GM19328 (cell line): Measurements from ENCODE around the gene YY1.
A peak's percentile ranks its signal among the peaks of the same experiment; 100 is the strongest.
"Not testable (repeated sequence)": the region's sequence is repeated elsewhere in the genome, so short reads cannot be mapped to it uniquely, and the experiment has no call there.

Experiments used
- ATAC-seq: cut with Tn5 transposase; IDR thresholded peaks from one replicate; pipeline ENCODE4 v1.9.1; 2021; ENCODE audit warnings: mild to moderate bottlenecking, moderate library complexity; ENCODE audit not compliant: unreplicated experiment

The YY1 gene

DNA sequence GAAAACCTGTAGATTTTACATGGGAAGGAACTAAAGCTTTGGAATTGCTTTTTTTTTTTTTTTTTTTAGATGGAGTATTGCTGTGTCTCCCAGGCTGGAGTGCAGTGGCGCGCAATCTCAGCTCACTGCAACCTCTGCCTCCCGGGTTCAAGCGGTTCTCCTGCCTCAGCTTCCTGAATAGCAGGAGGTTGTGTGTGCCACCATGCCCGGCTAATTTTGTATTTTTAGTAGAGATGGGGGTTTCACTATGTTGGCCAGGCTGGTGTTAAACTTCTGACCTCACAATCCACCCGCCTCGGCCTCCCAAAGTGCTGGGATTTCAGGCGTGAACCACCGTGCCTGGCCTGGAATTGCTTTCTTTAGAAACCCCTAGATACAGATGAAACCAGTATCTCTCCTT, 44.5 kb downstream of the YY1 start:
- not testable (repeated sequence) for ATAC-seq

DNA sequence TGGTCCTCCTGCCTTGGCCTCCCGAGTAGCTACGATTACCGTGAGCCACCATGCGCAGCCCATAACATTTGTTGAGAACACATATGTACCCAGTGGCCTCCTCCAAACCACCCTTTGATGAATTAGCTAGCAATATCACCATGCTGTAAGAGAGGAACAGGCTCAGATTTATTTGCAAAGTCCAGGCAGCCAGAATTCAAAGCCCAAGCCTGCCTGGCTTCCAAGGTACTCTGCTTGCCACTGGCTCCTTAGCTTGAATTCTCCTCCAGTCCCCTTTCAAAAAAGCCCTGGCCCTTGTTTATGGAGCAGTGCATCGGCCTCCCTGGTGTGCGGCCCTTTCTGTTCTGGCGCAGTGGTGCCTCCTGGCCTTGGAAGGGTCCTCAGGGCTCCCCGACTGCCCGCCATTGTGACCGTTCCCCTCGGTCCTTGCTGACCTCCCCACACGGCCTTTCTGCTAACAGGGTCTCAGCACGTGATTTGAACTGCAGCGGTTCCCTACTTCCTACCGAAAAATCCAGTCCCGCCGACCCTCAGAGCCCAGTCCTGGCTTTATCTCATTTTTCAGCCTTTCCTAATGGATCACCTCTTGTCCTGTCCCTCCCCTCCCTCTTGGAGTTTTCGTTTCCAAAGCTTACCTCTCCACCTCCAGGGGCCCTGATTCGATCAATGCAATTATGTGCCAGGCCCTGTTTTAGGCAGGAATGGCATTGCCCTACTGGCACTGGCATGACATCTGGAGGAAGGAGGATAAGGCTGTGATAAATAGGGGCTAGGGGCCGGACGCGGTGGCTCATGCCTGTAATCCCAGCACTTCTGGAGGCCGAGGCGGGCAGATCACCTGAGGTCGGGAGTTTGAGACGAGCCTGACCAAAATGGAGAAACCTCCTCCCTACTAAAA, 45.3 kb downstream of the YY1 start:
- no peak for ATAC-seq

DNA sequence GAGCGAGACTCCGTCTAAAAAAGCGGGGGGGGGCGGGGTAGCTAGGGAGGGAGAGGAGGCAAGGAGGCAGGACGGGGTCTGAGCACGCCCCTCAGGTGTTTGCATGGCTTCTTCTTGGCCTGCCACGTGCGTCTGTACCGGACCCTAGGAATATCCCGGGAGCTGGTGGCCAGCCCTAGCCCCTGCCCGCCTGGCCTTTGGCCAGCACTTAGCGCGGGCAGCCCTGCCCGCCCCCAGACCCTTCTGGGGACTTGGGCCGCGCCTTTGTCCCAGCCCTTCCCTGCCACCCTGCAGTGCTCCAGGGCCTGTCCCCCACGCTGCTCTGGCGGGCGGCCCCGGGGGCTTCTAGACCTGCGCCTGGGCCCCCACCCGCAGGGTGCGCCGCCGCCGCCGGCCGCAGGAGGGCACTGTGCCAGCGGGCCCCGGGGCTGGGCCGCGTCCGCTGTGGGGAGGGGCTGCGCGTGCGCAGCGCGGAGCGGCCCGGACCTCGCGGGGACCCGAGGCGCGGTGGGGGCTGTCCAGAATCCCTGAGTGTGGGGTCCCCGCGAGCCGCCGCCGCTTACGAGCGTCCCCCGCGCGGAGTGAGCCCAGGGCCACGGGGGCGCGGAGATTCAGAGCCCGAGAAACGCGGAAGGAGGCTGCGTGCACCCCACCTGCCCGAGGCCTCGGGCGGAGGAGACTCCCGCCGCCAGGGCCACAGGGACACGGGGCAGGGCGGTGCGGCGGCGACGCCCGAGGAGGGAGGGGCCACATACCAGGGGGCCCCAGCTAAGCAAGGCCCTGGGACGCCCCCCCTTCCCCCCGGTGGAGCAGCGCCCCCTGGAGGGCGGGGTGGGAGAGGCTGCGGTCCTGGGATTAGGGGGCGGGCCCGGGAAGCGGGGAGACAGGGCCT, 46.3 kb downstream of the YY1 start:
- ATAC-seq: peak; percentile 81

DNA sequence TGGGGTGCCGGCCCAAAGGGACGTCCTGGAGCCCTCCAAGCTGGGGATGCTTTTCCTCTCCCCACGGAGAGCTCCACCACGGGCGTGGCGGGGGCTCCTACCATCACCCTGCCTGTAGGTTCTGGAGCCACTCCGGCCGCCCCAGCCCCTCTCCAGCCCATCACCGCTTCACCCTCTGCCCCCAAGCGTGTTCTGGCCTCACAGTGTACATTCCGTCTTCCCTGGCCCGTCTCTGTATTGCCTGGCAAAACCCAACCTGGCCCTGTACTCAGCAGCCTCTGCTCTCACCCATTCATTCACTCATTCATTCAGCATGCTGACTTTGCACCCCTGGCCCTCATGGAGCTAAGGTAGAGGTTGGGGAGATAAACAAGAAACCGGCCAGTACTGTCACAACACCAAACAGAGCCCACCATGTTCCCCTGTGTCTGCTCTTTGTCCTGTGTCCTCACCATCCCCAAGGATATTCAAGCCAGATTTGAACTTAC, 47.0 kb downstream of the YY1 start:
- ATAC-seq: no peak

DNA sequence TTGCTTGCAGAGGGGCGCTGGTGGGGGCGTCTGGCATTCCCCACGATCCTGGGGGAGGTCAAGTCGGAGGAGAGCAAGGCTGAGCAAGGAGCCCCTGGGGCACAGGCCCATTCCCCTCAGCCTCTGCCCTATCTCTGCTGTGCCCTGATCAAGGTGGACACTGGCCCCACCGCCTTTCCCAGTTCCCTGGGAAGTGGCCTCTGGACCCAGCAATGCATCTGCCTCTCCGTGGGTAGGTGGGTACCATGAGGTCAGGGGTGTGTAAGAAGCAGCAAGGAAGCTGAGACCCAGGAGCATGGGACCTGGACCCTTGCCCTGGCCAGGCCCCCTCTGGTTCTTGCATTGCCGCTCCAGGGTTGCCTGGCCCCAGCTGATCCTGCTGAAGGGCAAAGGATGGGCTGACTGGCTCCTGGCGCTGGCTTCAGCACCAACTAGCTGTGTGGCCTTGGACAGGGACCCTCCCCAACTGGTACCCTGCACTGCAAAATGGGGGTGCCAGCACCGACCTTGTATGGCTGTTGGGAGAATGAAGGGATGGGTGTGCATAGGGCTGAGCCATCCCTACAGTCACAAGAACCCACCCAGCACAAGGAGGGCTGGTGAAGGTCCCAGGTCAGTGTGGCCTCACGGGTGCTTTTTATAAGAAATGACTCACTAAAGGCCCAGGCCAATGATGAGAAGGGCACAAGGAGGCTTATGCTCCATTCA, 47.7 kb downstream of the YY1 start:
- no peak for ATAC-seq

DNA sequence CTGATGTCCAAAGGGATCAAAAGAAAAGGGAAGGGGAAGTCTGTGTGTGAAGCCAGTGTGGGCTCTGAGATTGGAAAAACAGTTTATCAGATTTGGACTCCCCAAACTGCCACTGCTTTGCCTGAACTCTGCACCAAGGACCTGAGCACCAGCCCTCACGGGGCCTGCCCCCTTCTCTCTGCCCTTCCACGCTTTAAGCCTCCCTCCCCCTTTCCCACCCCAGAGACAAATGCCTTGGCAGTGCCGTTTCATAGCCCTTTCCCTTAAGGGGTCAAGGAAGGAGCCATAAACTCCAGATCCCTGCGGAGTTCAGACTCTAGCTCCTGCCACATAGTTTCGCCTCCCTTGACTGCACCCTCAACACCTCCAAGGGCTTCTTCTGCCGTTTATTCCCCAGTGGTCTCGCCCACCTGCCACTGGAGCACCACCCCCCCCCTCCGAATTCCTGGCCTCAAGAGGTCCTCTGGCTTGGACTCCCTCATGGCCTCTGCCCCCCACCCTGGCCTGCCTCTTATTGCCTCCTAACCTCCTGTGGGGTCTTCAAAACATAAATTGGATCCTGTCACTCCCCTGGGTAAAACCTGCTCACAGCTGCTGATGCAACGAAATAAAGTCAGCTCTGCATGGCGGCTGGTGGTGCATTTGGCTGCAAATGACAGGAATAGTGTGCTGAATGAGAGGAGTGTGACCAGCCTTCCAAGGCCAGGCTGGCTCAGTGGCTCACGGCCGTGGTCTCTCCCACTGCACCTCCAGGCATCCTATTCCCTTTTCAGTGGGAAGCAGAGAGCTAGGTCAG, 48.5 kb downstream of the YY1 start:
- ATAC-seq: no peak

DNA sequence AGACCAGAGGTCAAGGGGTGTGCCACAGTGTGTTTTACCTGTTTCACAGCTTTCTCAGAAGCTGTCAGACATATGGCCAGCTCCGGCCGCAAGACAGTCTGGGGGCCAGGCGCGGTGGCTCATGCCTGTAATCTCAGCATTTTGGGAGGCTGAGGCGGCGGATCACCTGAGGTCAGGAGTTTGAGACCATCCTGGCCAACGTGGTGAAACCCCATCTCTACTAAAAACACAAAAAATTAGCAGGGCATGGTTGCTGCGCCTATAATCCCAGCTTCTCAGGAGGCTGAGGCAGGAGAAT, 49.0 kb downstream of the YY1 start:
- not testable (repeated sequence) for ATAC-seq

DNA sequence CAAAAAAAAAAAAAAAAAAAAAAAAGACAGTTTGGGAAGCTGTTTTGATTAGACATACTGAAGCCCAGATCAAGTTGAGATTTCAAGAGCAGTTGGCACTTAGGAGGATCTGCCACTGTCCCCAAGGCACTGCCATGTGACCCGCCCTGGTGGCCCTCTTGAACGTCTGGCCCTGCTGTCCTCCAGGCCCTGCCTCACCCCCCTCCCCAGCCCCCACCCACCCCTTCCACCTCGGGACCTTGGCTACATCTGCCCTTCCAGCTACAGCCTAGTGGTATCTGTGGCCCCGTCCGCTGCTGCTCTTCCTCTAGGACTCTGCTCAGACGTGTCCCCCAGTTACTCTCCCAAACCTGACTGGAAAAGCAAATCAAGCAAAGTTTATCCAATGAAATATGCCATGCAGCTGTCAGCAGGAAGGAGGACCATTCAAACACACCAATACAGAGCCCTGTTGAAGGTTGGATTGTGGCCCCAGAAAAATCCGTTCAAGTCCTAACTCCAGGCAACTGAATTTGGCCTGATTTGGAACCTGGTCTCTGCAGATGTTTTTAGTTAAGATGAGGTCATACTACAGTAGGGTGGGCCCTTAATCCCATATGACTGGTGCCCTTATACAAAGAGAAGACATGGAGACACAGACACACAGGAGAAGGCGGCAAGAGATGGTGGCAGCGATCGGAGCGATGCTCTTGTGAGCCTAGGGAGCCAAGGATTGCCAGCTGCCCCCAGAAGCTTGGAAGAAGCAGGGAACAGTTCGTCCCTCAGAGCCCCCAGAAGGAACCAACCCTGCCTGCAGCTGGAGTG, 49.6 kb downstream of the YY1 start:
- ATAC-seq: no peak

DNA sequence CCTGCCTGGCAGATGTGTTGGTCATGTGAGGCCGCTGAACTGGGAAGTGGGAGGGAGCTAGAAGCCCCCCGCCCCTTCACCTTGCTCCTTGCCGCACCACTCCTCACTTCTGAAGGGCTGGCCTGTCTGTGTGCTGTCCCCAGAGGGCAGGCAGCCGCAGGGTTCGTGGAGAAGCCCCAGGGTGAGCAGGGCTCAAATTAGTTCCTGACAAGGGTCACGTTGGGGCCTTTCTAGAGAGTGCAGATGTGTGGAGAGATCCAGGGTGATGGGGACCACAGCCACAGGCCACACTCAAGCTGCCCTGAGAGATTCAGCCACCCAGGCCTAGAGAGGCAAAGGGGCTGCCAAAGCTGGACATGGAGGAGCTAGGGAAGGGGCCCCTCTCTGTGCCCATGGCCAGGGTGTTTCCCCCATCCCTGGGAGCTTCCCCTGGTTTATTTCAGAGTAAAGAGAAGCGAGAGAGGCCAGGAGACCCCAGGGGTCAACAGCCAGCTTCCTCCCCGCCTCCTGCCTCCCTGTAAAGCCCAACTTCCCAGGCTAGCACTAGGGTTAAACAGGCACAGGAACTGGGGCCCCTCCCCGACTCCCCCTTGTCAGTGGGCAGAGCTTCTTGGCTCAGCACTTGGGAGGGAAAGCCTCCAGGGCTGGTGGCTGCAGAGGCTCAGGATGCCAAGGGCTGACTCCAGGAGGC, 51.1 kb downstream of the YY1 start:
- ATAC-seq: no peak

DNA sequence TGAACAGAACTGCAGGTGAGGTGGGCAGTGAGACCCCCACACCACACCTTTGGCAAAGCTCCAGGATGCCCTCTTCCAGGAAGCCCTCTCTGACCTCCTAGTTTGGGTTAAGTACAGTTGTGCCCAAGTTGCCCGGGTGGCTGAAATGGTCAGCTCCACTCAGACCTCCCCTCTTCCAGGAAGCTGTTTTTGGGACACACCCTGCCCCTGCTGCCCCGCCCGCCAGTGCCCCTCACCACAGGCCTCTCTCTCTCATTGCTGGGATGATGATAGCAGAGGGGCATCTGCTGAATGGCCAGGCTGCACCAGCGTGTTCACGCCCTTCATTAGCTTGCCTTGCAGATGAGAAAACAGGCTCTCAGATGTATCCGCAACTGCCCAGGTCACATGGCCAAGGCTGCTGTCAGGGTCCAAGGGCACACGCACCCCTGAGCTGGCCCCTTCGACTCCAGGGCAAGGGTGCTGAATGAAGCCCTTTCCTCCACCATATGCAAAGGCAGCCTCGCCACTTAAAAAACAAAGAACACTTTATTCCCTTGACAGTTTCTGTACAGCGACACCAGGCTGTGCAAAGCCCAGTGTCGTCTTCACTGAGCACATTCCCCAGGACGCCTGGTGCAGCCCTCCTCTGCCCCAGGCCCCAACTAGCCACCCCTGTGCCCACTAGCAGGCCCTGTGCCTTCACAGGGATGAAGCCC, 51.8 kb downstream of the YY1 start:
- no peak for ATAC-seq

DNA sequence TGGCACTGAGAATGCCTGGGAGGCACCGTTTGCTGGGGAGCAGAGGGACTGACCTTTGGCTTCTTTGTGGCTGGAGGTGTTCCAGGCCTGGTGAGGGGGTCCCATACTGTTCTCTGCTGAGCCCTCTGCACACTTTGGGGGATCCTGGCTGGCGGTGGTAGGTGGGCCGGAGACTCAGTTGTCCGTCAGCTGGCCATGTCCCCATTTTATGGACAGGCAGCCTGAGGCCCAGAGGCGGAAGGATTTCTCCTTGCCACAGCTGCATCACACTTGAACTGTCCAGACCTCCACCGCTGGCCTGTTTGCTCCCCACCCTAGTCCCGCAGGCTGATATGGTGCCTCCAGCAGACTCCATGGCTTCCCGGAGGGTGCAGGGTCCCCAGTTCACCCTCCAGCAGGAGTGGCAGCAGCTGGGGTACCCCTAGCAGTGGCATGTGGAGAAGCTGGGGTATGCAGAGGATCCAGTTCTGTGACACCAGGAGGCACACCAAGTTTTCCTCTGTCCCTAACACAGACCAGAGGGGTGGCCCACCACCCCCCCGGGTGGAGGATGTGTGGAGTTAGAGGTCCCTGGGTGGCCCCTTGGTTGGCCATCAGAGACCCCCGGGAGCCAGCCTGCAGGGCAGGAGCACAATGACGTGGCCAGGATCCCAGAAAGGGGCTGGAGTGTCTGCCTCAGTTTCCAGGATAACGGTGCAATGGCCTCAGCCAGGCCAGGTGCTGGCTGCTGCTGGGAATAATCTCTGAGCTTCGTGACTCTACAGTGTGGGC, 52.5 kb downstream of the YY1 start:
- no peak for ATAC-seq

DNA sequence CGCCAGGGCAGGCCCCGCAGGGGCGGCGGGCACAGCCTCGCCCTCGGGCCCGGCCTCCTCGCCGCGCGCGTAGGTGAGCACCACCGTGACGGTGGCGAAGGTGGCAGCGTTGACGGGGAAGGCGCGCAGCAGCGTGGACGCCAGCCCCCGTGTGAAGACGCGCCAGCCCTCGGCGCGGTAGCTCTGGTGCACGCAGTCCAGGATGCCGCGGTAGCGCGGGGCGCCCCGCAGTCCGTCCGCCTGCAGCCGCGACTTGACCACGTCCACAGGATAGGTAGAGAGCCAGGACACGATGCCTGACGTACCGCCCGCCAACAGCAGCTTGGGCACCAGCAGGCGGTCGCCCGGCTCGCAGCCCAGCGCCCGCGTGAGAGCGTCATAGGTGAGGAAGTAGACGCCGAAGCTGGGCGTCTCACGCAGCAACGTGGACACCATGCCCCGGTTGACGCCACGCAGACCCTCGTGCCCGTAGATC, 53.4 kb downstream of the YY1 start:
- no peak for ATAC-seq

DNA sequence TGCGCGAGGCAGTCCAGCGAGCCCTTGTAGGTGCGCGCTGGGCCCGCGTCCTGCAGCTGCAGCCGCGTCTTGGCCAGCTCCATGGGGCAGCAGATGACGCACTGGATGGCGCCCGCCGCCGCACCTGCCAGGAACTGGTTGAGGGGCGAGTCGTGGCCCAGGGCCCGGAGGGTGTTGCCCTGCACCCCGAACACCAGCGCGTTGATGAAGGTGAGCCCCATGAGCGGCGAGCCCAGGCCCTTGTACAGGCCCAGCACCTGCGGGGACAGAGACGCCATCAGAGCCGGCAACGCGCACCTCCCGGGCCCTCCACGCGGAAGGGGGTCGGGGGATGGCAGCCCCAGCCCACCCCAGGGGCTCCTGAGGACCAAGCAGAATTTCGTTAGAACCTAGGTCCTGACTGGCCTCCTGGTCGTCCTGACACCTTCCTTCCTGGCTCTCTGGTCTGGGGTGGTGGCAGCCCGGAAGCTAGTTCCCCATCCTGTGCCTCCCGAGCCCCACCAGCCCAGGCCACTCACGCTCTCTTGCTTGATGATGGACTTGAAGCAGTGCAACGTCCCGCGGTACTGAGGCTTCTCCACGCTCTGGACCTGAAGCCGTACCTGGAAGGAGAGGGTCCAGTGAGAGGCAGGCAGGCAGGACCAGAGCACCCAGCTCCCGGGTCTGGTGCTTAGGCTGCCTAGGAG, 54.0 kb downstream of the YY1 start:
- ATAC-seq: no peak

DNA sequence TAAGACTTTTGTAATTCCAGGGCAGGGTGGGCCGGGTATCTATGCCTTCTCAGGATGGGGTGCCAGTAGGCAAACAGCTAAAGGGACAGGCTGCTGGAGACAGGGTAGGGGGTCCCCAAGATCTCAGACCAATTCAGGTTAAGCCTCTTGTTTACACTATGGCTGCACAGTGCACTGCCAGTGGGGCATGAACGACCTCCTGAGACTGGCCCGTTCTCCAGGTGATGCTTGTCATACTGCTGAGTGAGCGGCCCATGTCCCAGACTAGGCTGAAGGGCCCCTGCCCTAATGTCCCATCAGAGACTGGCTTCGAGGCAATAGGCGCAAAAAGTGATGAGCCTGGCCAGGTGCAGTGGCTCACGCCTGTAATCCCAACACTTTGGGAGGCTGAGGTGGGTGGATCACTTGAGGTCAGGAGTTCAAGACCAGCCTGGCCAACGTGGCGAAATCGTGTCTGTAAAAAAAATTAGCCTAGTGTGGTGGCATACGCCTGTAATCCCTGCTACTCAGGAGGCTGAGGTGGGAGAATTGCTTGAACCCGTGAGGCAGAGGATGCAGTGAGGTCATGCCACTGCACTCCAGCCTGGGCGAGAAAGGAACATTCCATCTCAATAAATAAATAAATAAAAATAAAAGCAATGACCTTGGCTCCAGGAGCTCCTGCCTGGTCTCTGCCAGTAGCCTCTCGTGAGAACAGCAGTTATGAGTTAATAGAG, 54.7 kb downstream of the YY1 start:
- ATAC-seq: no peak

DNA sequence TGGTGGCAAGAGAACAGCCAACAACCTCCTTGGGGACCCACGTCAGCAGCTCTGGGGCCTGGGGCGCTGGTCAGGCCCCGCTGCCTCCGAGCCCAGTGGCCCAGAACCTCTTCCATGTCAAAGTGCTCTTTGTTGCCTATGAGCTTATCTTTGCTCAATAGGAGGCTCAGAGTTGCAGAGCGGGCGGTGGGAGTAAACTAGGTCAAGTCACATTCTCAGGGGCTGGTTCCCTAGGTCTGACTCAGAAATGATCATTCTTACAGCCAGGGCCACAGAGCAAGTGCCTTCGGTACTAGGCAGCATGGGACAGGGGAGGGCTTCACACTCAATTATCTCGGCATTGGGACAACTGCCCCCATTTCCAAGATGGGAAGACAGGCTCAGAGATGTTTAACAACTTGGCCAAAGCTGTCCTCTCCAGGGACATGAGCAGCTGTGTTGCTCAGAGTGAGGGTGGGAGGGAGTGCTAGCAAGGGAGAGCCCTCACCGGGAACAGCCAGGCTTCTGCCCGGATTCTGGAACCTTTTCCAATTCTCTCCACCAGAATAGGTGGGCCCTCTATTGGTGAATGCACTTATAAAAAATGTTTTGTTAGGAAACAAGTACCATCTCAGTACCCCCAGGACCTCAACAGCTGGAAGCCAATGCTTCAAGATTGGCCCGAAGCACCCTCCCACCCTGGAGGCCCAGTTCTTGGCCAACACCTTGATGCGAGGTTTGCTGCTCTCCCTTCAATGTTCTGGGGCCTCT, 55.4 kb downstream of the YY1 start:
- no peak for ATAC-seq

DNA sequence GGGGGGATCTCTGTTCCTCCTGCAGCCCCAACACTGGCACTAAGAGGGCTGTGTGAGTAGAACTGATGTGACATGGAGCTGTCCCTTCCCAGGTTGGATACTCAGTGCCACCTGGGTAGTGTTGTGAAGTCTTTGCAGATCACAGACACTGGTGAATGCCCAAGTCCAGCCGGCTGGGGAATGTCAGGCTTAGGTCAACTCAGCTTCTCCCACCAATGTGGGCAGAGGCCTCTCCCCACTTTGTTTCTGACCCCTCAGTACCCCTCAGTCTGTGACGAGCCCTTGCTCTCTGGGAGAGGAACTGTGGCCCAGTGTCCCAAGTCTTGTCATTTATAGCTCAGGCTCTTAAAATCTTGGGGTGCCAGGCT, 56.0 kb downstream of the YY1 start:
- no peak for ATAC-seq
